HS-5 (cell line): Measurements from ENCODE around the gene CUBN.

Source experiments
- DNase-seq: peaks from one replicate; pipeline ENCODE4 v3.0.0-alpha.2; 2012; ENCODE audit warnings: low read depth

The CUBN gene

GRCh38 chr10:16989826-16990293 is 139.8 kb downstream of the CUBN start:
- DNase-seq = no peak

- no peak for DNase-seq
Measured at GRCh38 chr10:16988900-16989299, 140.7 kb downstream of the CUBN start.

- DNase-seq = no peak
Measured at GRCh38 chr10:16987976-16988610, 141.5 kb downstream of the CUBN start.

- no peak for DNase-seq
Measured at GRCh38 chr10:16987206-16987621, 142.4 kb downstream of the CUBN start.

- DNase-seq = peak; percentile 68
Measured at GRCh38 chr10:16986406-16987205, 143.0 kb downstream of the CUBN start.

- no peak for DNase-seq
Measured at GRCh38 chr10:16986082-16986405, 143.6 kb downstream of the CUBN start.

GRCh38 chr10:16984242-16984641 is 145.4 kb downstream of the CUBN start:
- DNase-seq = no peak

GRCh38 chr10:16976803-16977202 is 152.8 kb downstream of the CUBN start:
- DNase-seq = no peak

GRCh38 chr10:16975188-16975587 is 154.4 kb downstream of the CUBN start:
- DNase-seq = no peak

- DNase-seq = peak; percentile 48
Measured at GRCh38 chr10:16968416-16969041, 161.1 kb downstream of the CUBN start.

- DNase-seq = no peak
Measured at GRCh38 chr10:16967866-16968415, 161.7 kb downstream of the CUBN start.

- no peak for DNase-seq
Measured at GRCh38 chr10:16966991-16967865, 162.4 kb downstream of the CUBN start.

GRCh38 chr10:16965740-16966447 is 163.7 kb downstream of the CUBN start:
- DNase-seq = peak; percentile 85

- DNase-seq = no peak
Measured at GRCh38 chr10:16965344-16965616, 164.3 kb downstream of the CUBN start.

GRCh38 chr10:16964576-16965343 is 164.9 kb downstream of the CUBN start:
- no peak for DNase-seq

GRCh38 chr10:16960551-16960950 is 169.1 kb downstream of the CUBN start:
- no peak for DNase-seq

- no peak for DNase-seq
Measured at GRCh38 chr10:16957038-16957437, 172.6 kb downstream of the CUBN start.

- DNase-seq = no peak
Measured at GRCh38 chr10:16954280-16955030, 175.2 kb downstream of the CUBN start.

- no peak for DNase-seq
Measured at GRCh38 chr10:16953270-16953669, 176.3 kb downstream of the CUBN start.

GRCh38 chr10:16952610-16953009 is 177.0 kb downstream of the CUBN start:
- DNase-seq = no peak
